Activated effector memory CD4-positive, alpha-beta T cell treated with Interleukin-2 at 50 U/mL for 16 hours (primary cell): ENCODE data around the gene PRPSAP2.
"Not testable (repeated sequence)": the region's sequence is repeated elsewhere in the genome, so short reads cannot be mapped to it uniquely, and the experiment has no call there.

Experiments
- DNase-seq: peaks from one replicate; pipeline ENCODE4 v3.0.0-alpha.2; 2020

PRPSAP2 gene

DNA sequence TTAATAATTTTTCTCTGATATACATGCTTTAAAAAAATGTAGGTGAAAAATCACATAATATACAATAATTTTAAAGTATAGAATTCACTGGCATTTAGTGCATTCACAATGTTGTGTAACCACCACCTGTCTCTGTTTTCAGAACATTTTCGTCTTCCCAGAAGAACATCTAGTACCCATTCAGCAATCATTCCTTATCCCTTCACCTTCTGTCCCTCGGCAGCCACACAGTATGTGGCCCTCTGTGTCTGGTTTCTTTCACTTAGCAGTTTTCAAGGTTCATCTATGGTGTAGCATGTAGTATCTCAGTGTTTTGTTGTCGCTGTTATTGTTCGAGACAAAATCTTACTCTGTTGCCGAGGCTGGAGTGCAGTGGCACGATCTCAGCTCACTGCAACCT lies 33.6 kb downstream of the PRPSAP2 start:
- no peak for DNase-seq

DNA sequence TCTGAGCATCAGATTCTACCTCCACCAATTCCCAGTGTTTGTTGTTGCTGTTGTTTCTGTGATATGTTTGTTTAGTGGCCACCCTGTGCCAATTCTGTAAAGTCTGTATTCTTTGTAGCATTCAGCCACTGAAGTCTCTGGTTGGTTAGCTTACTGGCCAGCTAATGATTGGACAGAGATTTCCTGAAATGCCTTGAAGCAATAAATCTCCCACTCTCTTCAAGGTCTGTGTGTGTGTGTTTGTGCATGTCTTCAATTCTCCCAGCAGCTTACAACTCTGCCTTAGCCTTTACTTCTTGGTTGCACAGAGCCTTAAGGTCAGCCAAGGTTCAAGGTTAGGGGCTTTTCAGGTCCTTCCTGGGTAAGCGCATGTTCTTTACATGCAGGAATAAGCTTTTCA lies 38.2 kb downstream of the PRPSAP2 start:
- DNase-seq = no peak

- DNase-seq = no peak
Measured at GRCh38 chr17:18896947-18897346, 39.0 kb downstream of the PRPSAP2 start.

- DNase-seq = no peak
Measured at GRCh38 chr17:18904482-18904881, 46.6 kb downstream of the PRPSAP2 start.

DNA sequence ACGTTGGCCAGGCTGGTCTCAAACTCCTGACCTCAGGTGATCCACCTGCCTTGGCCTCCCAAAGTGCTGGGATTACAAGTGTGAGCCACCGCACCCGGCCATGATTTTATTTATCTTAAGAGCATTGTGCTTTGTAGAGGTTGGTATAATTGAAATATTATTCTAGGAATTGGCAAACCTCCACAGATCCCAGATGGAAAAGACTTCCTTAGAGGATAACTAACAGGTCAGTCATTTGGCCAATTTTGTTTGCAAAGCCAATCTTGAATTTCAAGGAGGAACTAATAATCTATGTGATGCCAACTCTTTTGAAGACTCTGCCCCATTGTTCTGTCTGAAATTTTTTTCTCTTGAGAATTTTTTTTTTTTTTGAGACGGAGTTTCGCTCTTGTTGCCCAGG lies 47.3 kb downstream of the PRPSAP2 start:
- no peak for DNase-seq

- DNase-seq = no peak
Measured at GRCh38 chr17:18910326-18910725, 52.4 kb downstream of the PRPSAP2 start.

- DNase-seq = no peak
Measured at GRCh38 chr17:18910881-18911280, 53.0 kb downstream of the PRPSAP2 start.

- no peak for DNase-seq
Measured at GRCh38 chr17:18916816-18917500, 59.0 kb downstream of the PRPSAP2 start.

- no peak for DNase-seq
Measured at GRCh38 chr17:18917506-18918032, 59.6 kb downstream of the PRPSAP2 start.

- DNase-seq = no peak
Measured at GRCh38 chr17:18919963-18920362, 62.0 kb downstream of the PRPSAP2 start.

GRCh38 chr17:18920911-18921441 lies 63.0 kb downstream of the PRPSAP2 start:
- no peak for DNase-seq

GRCh38 chr17:18921485-18921884 lies 63.6 kb downstream of the PRPSAP2 start:
- DNase-seq = no peak

- no peak for DNase-seq
Measured at GRCh38 chr17:18921912-18922451, 64.1 kb downstream of the PRPSAP2 start.

DNA sequence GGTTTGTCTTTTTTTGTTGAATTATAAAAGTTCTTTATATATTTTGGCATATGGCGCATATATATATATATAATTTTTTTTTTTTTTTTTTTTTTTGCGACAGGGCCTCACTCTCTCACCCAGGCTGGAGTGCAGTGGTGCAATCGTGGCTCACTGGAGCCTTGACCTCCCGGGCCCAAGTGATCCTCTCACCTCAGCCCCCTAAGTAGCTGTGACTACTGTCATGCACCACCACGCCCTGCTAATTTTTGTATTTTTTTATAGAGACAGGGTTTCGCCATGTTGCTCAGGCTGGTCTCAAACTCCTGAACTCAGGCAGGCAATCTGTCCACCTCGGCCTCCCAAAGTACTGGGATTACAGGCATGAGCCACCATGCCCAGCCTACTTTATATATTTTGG lies 64.7 kb downstream of the PRPSAP2 start:
- not testable (repeated sequence) for DNase-seq

DNA sequence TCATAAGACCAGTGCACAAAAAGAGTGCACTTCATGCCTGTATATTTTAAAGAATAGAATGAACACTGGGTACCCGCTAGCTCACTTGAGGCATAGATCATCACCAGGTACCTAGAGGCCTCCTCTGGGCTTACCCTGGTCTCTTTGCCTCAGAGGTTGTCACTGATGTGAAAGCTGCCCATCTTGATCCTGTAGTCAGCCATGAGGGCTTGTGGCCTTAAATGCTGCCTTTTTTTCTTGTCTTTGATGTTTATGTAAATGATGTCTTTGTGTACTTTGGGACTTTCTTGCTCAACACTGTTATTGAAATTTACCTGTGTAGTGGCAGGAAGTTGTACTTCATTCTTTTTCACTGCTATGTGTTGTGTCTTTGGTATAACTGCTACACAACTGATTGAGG lies 67.3 kb downstream of the PRPSAP2 start:
- DNase-seq = no peak

- no peak for DNase-seq
Measured at GRCh38 chr17:18928628-18929125, 70.7 kb downstream of the PRPSAP2 start.

GRCh38 chr17:18932360-18933055 lies 74.6 kb downstream of the PRPSAP2 start:
- no peak for DNase-seq

DNA sequence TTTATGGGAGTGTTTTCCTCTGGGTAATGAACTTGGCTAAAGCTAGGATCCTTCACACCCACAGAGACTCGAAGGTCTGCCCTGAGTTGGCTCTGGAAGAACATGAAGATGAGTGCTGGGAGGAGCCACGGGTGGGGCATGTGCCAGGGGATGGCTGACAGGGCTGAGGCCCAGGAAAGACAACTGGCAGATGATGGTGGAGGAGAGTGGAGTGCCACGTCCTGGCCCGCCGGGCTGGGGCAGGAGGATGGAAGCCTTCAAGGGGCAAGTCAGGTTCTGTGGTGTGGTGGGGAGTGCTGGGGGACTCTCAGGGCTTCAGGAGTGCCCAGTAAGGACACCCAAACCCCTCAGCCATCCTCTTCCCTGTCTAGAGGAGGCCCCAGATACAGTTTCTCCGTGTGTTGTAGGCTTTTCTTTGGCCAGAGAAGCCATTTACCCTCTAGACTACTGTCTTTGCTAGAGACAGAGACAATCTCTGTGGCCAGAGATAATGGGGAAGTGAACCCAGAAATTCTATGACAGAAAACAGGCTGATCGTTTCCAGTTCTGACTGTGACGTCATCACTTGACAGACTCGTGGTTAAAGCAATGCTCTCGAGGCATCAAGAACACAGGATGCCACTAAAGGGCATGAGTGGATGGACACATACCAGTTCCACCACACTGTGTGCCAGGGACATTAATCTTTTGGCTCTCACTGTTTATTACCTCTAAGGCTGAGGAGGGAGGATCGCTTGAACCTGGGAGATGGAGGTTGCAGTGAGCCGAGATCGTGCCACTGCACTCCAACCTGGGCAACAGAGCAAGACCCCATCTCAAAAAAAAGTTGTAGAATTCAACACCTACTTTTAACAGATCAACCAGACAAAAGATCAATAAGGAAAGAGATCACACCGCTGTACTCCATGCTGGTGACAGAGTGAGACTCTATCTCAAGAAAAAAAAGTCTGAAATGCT lies 75.4 kb downstream of the PRPSAP2 start:
- no peak for DNase-seq

DNA sequence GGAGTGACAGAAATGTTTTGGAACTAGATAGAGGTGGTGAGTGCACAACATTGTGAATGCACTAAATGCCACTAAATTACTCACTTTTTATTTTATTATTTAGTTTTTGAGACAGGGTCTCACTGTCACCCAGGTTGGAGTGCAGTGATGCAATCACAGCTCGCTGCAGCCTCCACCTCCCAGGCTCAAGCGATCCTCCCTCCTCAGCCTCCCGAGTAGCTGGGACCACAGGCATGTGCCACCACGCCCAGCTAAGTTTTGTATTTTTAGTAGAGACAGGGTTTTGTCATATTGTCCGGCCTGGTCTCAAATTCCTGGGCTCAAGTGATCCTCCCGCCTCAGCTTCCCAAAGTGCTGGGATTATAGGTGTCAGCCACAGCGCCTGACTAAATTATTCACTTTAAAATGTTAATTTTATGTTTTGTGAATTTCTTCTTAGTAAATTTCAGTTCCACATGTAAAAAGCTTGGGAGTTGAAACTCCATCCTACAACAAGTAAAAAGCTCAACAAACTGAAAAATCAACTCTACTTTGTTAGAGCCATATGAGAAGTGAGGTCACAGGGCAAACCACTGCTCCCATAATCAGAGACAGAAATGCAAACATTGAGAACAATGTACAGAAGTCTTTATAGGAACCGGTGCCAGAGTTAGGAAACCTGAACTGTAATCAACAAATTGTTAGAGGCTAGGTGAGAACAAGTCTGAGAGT lies 80.2 kb downstream of the PRPSAP2 start:
- no peak for DNase-seq

DNA sequence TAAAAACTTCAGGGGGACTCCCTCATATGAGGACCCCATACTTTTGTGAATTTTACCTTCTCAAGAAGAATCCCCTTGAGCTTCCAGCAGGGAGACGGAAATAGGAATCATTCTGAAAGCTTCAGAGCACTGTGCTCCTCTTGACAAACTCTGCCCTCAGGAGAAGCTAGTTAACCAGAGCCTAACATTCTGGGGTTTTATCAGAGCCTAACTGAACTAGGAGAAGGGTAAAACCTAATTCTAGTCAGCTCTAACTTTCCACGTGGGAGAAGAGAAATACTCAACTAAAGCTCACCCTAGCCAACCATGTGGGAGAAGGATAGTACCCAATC lies 80.7 kb downstream of the PRPSAP2 start:
- DNase-seq = no peak

- DNase-seq = no peak
Measured at GRCh38 chr17:18944646-18945045, 86.7 kb downstream of the PRPSAP2 start.

GRCh38 chr17:18946536-18946935 lies 88.6 kb downstream of the PRPSAP2 start:
- no peak for DNase-seq
